Stimulated activated CD8-positive, alpha-beta memory T cell treated with anti-CD3 and anti-CD28 coated beads, Interleukin-7, amount 100 ng/mL, for 4 hours (primary cell): ENCODE measurements around the gene RNGTT.
"Not testable (repeated sequence)": the region's sequence is repeated elsewhere in the genome, so short reads cannot be mapped to it uniquely, and the experiment has no call there.

Source experiments
- DNase-seq, 2 donors: peaks; one replicate each; pipeline ENCODE4 v3.0.0-alpha.2; 2020; ENCODE audit warnings: low read depth in 2 of 2

RNGTT gene

DNA sequence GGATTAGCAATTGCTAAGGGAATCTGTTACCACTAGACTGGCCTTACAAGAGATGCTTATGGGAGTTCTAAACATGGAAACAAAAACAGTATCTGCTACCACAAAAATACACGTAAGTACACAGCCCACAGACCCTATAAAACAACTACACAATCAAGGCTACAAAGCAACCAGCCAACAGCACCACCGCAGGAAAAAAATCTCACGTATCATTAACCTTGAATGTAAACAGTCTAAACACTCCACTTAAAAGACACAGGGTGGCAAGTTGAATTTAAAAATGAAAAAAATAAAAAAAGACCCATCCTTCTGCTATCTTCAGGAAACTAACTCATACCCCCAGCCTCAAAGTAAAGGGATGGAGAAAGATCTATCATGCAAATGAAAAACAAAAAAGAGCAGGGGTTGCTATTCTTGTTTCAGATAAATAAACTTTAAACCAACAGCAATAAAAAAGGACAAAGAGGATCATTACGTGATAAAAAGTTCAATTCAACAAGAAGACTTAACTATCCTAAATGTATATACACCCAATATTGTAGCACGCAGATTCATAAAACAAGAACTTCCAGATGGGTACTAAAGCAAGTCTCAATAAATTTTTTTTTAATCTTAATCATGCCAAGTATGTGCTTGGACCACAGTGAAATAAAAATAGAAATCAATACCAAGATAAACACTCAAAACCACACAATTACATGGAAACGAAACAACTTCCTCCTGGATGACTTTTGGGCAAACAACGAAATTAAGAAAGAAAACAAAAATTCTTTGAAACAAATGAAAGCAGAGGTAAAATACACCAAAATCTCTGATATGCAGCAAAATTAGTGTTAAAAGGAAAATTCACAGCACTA is 52.3 kb downstream of the RNGTT start:
- no peak for DNase-seq

GRCh38 chr6:88908598-88909548 is 54.5 kb downstream of the RNGTT start:
- no peak for DNase-seq

- DNase-seq, result not testable (repeated sequence)
Measured at GRCh38 chr6:88907148-88907547, 56.3 kb downstream of the RNGTT start.

DNA sequence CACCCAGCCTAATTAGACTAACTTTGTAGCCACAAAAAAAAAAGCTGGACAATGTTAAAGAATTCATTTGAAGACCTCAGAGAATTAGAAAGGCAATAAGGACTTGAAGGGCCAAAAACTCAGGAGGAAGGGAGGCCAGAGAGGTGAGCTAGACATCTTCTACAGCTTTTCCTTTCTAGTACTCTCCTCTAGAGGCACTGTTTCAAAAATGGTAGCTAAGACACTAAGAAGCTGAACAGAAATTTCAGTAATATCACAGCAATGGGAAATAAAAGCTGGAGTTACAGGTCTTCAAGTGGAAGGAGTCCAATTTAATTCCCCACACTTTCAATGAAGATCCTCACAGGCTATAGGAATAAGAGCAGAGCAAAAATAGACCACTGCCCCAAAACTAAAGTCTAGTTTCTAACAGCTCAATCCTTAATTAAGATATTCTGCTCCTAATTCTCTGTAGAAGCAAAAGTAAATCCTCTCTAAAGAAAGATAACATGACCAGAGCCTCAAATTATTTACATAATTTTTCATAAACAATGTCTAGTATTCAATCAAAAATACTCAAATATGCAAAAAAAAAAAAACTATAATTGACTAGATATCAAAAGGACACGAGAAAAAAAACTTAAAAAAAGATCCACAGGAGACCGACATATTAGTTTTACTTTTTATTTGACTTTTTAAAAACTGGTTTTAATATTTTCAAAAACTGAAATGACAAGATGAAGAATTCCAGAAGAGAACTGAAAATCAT is 63.7 kb downstream of the RNGTT start:
- DNase-seq, result no peak

DNA sequence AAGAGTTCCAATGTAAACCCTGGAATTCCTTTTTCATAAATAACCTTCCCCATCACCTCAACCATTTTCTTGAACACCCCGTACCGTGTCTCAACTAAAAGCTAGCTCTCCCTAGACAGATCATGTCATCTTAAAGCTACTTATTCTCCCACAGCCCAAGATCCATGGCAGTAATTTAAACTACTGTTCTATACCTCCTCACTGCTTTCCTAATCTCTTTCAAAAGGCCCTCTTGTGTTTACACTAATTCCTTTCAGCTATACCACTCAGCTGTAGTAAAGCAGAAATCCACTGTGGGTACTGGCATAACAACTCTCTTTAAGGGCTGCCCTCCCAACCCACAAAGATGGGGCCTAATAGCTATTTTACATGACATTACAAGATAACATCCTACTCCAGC is 67.5 kb downstream of the RNGTT start:
- DNase-seq, result no peak

DNA sequence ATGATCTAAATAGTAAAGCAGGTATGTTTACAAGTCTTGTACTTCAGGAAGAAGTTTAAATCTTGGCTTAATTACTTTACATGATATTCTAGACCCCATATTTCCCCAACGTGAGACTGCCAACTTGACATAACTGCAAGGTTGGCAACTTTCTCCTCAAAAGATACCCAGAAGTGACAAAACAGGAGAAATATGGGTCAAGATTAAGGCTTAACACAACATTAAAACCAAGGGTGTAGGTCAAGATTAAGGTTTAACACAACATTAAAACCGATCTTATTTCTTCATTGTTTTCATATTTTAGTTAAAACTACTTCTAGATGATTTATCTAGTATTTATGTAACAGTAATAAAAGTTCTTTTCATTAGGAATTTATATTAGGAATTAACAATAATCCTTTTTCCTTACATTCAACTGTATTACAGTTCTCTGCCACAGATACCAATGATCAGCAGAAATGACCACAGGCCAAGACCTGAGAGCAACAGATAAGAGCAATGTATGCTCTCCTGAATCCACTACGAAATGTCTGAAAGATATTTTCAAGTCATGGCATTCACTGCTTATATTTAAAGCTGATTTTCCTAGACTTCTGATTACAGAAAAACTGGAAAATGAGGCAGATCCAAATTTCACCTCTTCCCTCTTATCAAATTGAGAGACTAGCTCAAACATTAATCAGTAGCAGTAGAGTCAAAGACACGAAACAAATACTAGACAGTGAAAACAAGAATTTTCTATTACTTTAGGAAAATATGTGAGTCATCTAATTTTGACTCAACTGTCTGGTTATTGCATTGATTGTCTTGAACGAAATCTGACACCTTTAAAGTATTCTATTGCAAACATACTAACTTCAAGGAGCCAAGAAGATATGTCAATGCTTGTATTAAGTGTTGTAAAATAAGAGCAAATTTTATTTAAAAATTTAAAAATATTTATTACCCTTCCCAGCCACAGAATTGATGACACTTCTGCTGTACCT is 72.3 kb downstream of the RNGTT start:
- DNase-seq, result no peak

DNA sequence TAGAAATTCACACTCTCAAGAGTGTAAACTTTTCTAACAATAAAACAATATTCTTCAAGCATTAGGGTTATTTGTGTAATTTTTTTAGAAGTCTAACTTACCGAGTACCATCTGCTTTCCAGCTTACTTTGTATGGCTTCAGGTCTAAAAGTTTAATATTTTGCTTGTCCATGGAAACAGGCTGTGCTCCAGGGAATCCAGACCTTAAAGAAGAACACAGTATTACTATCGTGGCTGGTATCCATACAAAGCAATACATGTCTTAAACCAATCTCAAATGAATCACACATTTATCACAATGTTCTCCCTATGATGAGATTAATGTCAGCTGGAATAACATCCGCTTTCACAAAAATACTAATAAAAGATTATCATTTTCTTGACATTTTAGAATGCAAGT is 73.0 kb downstream of the RNGTT start:
- DNase-seq, result no peak

GRCh38 chr6:88884361-88884760 is 79.1 kb downstream of the RNGTT start:
- DNase-seq, result no peak

- no peak for DNase-seq
Measured at GRCh38 chr6:88882536-88882935, 80.9 kb downstream of the RNGTT start.

GRCh38 chr6:88881451-88881850 is 82.0 kb downstream of the RNGTT start:
- no peak for DNase-seq

GRCh38 chr6:88880021-88880420 is 83.4 kb downstream of the RNGTT start:
- no peak for DNase-seq

- DNase-seq, result no peak
Measured at GRCh38 chr6:88877893-88878292, 85.5 kb downstream of the RNGTT start.

DNA sequence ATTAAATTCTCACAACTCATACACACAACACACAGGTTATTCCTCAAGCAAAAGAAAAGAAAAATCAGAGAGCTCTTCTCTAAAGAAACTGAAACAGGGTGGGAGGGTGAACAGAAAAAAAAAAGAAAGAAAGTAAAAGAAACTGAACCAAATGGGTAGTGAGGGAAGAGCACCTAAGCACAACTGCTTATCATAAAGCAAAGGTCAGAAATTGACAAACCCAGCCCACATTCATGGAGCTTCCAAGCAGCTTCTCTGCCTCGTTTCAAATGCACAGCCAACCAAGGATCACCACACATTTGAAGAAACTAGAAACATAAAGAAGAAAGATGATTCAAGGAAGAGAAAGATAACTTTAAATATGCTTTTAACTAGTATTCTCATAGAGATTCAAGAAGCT is 90.5 kb downstream of the RNGTT start:
- no peak for DNase-seq

DNA sequence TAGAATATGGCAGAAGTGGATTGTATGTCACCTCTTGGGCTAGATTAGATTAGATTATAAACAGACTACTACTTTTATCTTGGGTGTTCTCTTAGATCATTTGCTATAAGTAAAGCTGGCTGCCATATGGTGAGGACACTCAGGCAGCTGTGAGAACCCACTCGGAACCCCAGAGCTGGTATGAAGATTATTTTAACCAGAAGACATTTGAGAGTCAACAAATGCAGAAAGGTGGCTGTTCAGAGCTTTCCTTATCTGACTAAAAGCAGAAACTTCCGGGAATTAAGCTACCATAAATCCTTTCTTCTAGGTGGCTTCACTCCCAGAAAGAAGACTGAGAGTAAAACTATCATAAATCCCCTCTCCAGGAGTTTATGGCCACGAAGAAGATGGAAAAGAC is 91.9 kb downstream of the RNGTT start:
- DNase-seq, result no peak

DNA sequence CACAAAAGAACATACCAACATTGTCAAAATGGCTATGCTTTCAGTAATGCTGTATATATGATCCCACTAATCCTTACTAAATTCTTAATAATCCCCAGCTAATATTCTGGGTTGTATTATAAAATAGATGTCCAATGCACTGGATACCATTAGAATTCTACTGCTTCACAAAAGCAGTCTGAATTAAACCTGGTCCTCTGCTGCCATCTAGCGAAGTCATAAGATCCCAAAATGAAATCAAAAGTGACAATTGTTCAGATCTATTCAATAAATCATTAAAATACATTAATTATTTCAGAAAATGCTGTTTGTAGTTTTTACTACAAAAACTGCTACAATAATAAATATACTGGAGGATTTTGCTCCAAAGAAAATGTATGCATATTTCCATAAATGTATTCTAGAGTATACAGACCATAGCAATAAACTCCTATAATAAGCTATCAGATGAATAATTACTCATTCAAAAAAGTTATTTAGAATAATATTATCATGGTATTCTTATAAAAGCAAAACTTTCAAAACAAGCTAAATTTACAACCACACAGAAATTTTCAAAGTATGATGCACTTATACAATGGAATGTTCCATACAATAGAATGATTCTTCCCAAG is 92.6 kb downstream of the RNGTT start:
- DNase-seq, result peak in 1 of 2 donors; percentile 12

DNA sequence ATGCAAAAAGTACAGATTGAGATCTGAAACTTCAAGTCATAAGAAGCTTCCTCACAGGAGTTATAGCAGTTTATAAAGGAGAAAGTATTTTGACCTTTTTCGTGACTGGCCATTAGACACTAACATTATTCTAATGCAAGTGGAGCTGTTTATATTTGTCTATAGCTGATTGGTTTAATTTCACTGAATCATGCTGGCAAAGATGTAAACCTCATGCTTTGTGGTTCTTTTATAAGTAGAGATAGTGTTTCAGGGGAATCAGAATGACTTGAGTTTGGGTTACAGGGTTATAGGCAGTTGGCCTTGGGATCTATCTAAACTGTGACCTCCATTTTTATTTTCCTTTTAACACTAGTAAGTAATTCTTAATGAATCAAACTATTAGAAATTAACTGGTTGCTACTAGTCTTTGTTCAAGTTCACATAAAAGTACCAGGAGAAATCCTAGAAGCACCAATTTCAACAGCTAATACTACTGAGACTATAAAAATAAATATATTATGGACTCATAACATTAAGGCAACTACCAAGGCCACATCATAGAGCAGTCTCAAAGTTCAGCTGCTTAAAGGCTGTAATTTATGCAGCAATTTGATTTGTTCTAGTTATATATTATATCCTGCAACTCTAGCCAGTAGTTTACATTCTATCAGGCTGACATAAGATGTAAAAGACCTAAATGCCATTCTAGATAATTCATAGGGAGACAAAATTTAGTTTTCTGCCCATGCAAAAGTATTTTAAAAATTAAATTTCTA is 94.0 kb downstream of the RNGTT start:
- DNase-seq, result no peak

DNA sequence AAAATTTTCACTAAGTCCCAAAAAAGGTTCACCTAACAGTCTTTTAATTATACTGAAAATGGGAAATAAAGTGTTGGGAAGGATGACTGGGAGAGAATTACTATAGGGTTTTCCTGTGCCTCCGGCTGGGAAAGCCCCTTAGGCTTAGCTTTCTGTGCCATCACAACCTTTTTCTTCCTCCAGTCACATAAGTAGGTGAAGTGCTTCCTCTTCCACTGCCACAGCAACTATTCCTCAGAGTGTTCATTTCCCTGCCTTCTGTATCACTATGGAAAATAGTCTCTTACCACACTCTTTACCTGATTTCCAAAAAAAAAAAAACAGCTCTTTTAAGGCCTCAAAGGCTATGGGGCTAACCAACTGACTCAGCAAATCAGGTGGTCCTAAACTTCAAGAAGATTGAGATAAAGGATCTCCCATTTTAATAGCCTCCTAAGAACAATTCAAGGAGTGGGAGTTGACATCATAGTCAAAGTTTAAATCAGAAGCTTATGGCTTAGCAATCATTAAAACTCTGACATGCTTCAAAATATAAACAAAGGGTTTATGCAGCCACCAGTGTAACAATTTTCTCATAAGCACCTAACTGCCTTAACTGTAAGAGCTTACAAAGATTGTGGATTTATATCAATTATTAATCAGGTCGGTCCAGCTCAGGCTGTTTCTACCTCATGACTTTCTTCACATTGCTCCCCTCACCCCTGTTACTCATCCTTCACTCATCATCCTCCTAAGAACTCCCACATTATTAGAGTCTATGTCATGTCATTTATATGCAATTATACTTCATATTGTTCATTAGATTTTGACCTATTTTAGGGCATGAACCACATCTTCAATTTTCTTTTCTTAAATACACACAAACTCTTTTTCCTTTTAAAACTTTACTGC is 95.3 kb downstream of the RNGTT start:
- DNase-seq, result no peak

DNA sequence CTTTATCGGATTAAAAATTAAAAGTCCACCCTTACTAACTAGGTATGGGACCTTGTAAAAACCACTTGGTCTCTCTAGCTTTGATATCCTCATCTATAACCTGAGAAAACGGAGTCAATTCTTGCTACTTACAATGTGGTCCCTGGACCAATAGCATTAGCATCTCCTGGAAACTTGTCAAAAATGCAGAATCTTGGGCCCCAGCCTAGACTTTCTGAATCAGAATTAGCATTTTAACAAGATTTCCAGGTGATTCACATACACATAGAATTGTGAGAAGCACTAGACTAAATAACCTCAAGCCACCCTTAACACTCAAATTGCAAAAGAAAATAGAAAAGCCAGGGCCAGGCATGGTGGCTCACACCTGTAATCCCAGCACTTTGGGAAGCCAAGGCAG is 96.6 kb downstream of the RNGTT start:
- no peak for DNase-seq

DNA sequence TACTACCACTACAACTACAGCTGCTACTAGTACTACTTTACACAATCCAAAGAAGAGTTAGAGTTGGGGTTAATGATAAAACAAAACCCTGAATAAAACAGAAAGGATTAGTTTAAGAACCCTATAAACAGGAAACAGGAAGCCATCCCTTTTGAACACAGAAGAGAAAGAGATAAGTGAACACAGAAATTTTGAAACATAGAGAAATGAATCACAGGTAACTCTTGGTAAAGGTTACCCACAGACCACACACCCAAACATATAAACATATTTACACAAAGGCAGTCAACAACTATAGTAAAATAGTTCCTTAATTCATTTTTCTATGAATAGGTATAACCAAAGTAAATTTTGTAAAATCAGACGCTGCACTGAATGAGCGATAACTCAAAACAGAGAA is 98.1 kb downstream of the RNGTT start:
- no peak for DNase-seq
